Fibroblast of lung (primary cell): Measurements from ENCODE around the gene PHLDB3. TPM values are rescaled to one million over a fixed set of nuclear protein-coding genes. Genes with fewer than 3 reads are reported as not detected.

Experiments
- DNase-seq, 2 donors: peaks; one replicate each; pipeline versions ENCODE4 v3.0.0 to v3.0.0-alpha.2; 2010; ENCODE audit warnings: low read depth in 2 of 2
- H2AFZ ChIP-seq: 2 replicates; pipeline ENCODE4 v1.5.1; 2012; ENCODE audit warnings: low read length, control low read depth, inconsistent platforms
- H3K27ac ChIP-seq: 2 replicates; pipeline ENCODE4 v1.5.1; 2011; ENCODE audit warnings: low read length, control low read depth; ENCODE audit not compliant: insufficient read depth
- H3K27me3 ChIP-seq: 2 replicates; pipeline ENCODE4 v1.5.1; 2011; ENCODE audit warnings: mild to moderate bottlenecking, low read length; ENCODE audit not compliant: control insufficient read depth, insufficient read depth
- H3K36me3 ChIP-seq: 2 replicates; pipeline ENCODE4 v1.5.1; 2011; ENCODE audit warnings: low read length; ENCODE audit not compliant: control insufficient read depth, insufficient read depth
- H3K4me1 ChIP-seq: 2 replicates; pipeline ENCODE4 v1.5.1; 2011; ENCODE audit warnings: low read length; ENCODE audit not compliant: control insufficient read depth, insufficient read depth; ENCODE audit errors: extremely low read depth
- H3K4me2 ChIP-seq: 2 replicates; pipeline ENCODE4 v1.5.1; 2011; ENCODE audit warnings: low read length, control low read depth; ENCODE audit not compliant: insufficient read depth; ENCODE audit errors: extremely low read depth
- H3K4me3 ChIP-seq, 4 experiments: fragments of 200-600 bp in 1 of 4; sonication (generic) in 1 of 4; replicated peaks in 1 of 4; 2 replicates each; pipeline ENCODE4 v1.5.1; 2011 to 2016; ENCODE audit warnings: low read length in 4 of 4, low read depth in 3 of 4, mild to moderate bottlenecking in 3 of 4, control low read depth in 2 of 4, inconsistent platforms in 1 of 4, mixed read lengths in 1 of 4; ENCODE audit not compliant: insufficient read depth in 1 of 4; ENCODE audit errors: control extremely low read depth in 1 of 4
- H3K79me2 ChIP-seq: 2 replicates; pipeline ENCODE4 v1.5.1; 2012; ENCODE audit warnings: mild to moderate bottlenecking, low read length, inconsistent platforms; ENCODE audit not compliant: control insufficient read depth, insufficient read depth
- H3K9ac ChIP-seq: 2 replicates; pipeline ENCODE4 v1.5.1; 2011; ENCODE audit warnings: mild to moderate bottlenecking, low read length, control low read depth; ENCODE audit not compliant: insufficient read depth
- H3K9me3 ChIP-seq: 2 replicates; pipeline ENCODE4 v1.5.1; 2012; ENCODE audit warnings: low read depth, low read length; ENCODE audit not compliant: control insufficient read depth, insufficient read depth
- H4K20me1 ChIP-seq: 2 replicates; pipeline ENCODE4 v1.5.1; 2011; ENCODE audit warnings: low read length; ENCODE audit not compliant: control insufficient read depth, insufficient read depth; ENCODE audit errors: extremely low read depth
- EZH2 ChIP-seq: IDR thresholded peaks from 2 replicates; pipeline ENCODE4 v1.5.1; 2012; ENCODE audit warnings: low read length, control low read depth, mild to moderate bottlenecking; ENCODE audit errors: missing control alignments
- polyA plus RNA-seq, 2 donors: library from polyadenylated mRNA; depleted of rRNA in 1 of 2; stranded (reverse) in 1 of 2; unstranded in 1 of 2; fragments of >200 nt; gene quantifications; 2 replicates each; pipeline ENCODE4 v1.2.1, GENCODE V29; 2011 to 2012; ENCODE audit warnings: missing spikeins in 1 of 2
- total RNA-seq: library from RNA; depleted of rRNA; stranded (reverse); fragments of >200 nt; gene quantifications from 2 replicates; pipeline ENCODE4 v1.2.1, GENCODE V29; 2014
- TF ChIP-seq, protein P1 (sequence below), 2 donors: IDR thresholded peaks in 1 of 2; conservative IDR thresholded peaks in 1 of 2; 1 replicate in 1 of 2; 2 replicates in 1 of 2; pipeline ENCODE4 v1.5.1; 2011 to 2012; ENCODE audit warnings: low read length in 2 of 2, control low read depth in 1 of 2, inconsistent platforms in 1 of 2, low read depth in 1 of 2, mild to moderate bottlenecking in 1 of 2

PHLDB3 gene
- total and polyA plus RNA-seq, 2 donors (not counting 1 experiment from before 2014, with no cell fraction given), result 1.8 to 35.8 TPM

- Histone ChIP-seq H3K4me2 (no peak overlapping the region), H3K27me3 (no peaks in the 10 kb centered on the region), H3K9me3 (no peaks in the 10 kb centered on the region), H3K36me3 (no peaks in the 10 kb centered on the region), H2AFZ (no peak overlapping the region), H3K79me2 (no peaks in the 10 kb centered on the region), H3K4me1 (no peaks in the 10 kb centered on the region), H3K4me3 (no peak overlapping the region), H3K9ac (no peak overlapping the region), H4K20me1 (no peaks in the 10 kb centered on the region), H3K27ac (no peak overlapping the region)
- no peak for DNase-seq
- TF ChIP-seq EZH2, result no peak
- TF ChIP-seq, protein P1, sequence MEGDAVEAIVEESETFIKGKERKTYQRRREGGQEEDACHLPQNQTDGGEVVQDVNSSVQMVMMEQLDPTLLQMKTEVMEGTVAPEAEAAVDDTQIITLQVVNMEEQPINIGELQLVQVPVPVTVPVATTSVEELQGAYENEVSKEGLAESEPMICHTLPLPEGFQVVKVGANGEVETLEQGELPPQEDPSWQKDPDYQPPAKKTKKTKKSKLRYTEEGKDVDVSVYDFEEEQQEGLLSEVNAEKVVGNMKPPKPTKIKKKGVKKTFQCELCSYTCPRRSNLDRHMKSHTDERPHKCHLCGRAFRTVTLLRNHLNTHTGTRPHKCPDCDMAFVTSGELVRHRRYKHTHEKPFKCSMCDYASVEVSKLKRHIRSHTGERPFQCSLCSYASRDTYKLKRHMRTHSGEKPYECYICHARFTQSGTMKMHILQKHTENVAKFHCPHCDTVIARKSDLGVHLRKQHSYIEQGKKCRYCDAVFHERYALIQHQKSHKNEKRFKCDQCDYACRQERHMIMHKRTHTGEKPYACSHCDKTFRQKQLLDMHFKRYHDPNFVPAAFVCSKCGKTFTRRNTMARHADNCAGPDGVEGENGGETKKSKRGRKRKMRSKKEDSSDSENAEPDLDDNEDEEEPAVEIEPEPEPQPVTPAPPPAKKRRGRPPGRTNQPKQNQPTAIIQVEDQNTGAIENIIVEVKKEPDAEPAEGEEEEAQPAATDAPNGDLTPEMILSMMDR (conservative IDR thresholded peaks at IDR 0.05 in 1 of 2, IDR thresholded peaks at IDR 0.05 in 1 of 2; ENCODE audit: low read depth in 1 of 2, low read length in 2 of 2), result no peak
Observed at GRCh38 chr19:43433689-43434088, 70.9 kb downstream of the PHLDB3 start.

GRCh38 chr19:43433358-43433673 lies 71.2 kb downstream of the PHLDB3 start:
- H3K27ac ChIP-seq, result no peak overlapping the region
- TF ChIP-seq EZH2, result no peak
- TF ChIP-seq, protein P1 (conservative IDR thresholded peaks at IDR 0.05 in 1 of 2, IDR thresholded peaks at IDR 0.05 in 1 of 2; ENCODE audit: low read depth in 1 of 2, low read length in 2 of 2), result no peak
- H3K36me3 ChIP-seq, result no peaks in the 10 kb centered on the region
- no peaks in the 10 kb centered on the region for H3K79me2 ChIP-seq
- DNase-seq, result no peak
- no peak overlapping the region for H3K4me2 ChIP-seq
- no peak overlapping the region for H2AFZ ChIP-seq
- H3K9me3 ChIP-seq, result no peaks in the 10 kb centered on the region
- H4K20me1 ChIP-seq, result no peaks in the 10 kb centered on the region
- no peaks in the 10 kb centered on the region for H3K4me1 ChIP-seq
- H3K27me3 ChIP-seq, result no peaks in the 10 kb centered on the region
- H3K4me3 ChIP-seq, result no peak overlapping the region
- no peak overlapping the region for H3K9ac ChIP-seq

DNA sequence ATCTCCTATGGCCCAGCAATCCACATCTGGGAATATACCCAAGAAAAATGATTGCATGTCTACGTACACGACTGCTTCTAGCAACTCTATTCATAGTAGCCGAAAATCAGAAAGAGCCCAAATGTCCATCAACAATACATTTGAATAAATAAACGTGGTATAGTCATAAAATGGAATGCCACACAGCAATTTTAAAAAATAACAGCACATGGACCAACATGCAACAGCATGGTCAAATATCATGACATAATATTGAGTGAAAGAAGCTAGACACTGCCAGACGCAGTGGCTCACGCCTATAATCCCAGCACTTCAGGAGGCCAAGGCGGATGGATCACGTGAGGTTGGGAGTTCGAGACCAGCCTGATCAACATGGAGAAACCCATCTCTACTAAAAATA lies 73.6 kb downstream of the PHLDB3 start:
- H4K20me1 ChIP-seq, result no peaks in the 10 kb centered on the region
- TF ChIP-seq, protein P1 (conservative IDR thresholded peaks at IDR 0.05 in 1 of 2, IDR thresholded peaks at IDR 0.05 in 1 of 2; ENCODE audit: low read depth in 1 of 2, low read length in 2 of 2), result no peak
- no peak for TF ChIP-seq EZH2
- no peak overlapping the region for H3K4me2 ChIP-seq
- H2AFZ ChIP-seq, result no peak overlapping the region
- H3K4me3 ChIP-seq, result no peak overlapping the region
- H3K9ac ChIP-seq, result no peak overlapping the region
- no peak overlapping the region for H3K27ac ChIP-seq
- H3K4me1 ChIP-seq, result no peaks in the 10 kb centered on the region
- no peaks in the 10 kb centered on the region for H3K79me2 ChIP-seq
- no peaks in the 10 kb centered on the region for H3K36me3 ChIP-seq
- DNase-seq, result no peak
- H3K27me3 ChIP-seq, result no peaks in the 10 kb centered on the region
- no peaks in the 10 kb centered on the region for H3K9me3 ChIP-seq
